WTC11 (cell line): Measurements from ENCODE around the gene FAM168B. TPM values are rescaled to one million over a fixed set of nuclear protein-coding genes. Genes with fewer than 3 reads are reported as not detected.
"Not testable (repeated sequence)": the region's sequence is repeated elsewhere in the genome, so short reads cannot be mapped to it uniquely, and the experiment has no call there.

Source experiments
- ATAC-seq: fragments of 200-7000 bp; cut with Tn5 transposase; 2 replicates; pipeline ENCODE4 v1.10.0; 2021; ENCODE audit warnings: mild to moderate bottlenecking, moderate library complexity
- CTCF ChIA-PET: fragments of 300-600 bp; sonication (Branson Sonifier 250); formaldehyde crosslinking; loops from one replicate; lab custom pipeline; 2021; ENCODE audit warnings: antibody characterized with exemption; lab: Charles Lee
- POLR2A ChIA-PET: fragments of 350-600 bp; sonication (Branson Sonifier 250); formaldehyde crosslinking; loops from one replicate; lab custom pipeline; 2021; ENCODE audit warnings: antibody characterized with exemption; lab: Charles Lee
- DNase-seq: peaks from one replicate; pipeline ENCODE4 v3.0.0; 2021; ENCODE audit warnings: low spot score
- H3K27ac Mint-ChIP-seq: 2 replicates; pipeline ENCODE4 v1.8.0; 2021; ENCODE audit warnings: mixed read lengths
- H3K27me3 Mint-ChIP-seq: 2 replicates; pipeline ENCODE4 v1.8.0; 2021; ENCODE audit warnings: low read depth, mild to moderate bottlenecking, moderate library complexity, mixed read lengths
- H3K36me3 Mint-ChIP-seq: 2 replicates; pipeline ENCODE4 v1.8.0; 2021; ENCODE audit warnings: mixed read lengths
- H3K4me1 Mint-ChIP-seq: 2 replicates; pipeline ENCODE4 v1.8.0; 2022; ENCODE audit warnings: mixed read lengths
- H3K4me3 Mint-ChIP-seq: 2 replicates; pipeline ENCODE4 v1.8.0; 2021; ENCODE audit warnings: mild to moderate bottlenecking, moderate library complexity, mixed read lengths
- H3K9me3 Mint-ChIP-seq: 2 replicates; pipeline ENCODE4 v1.8.0; 2021; ENCODE audit warnings: mixed read lengths
- ATF3 ChIP-seq: sonication (generic); formaldehyde crosslinking; conservative IDR thresholded peaks from 2 replicates; pipeline ENCODE4 v1.8.1; 2022; ENCODE audit warnings: mild to moderate bottlenecking, missing genetic modification reagents
- ATF6 ChIP-seq: sonication (generic); formaldehyde crosslinking; IDR thresholded peaks from 2 replicates; pipeline ENCODE4 v1.8.1; 2023; ENCODE audit warnings: mild to moderate bottlenecking, missing genetic modification reagents
- CREB1 ChIP-seq: sonication (generic); formaldehyde crosslinking; IDR thresholded peaks from 2 replicates; pipeline ENCODE4 v1.8.0; 2023; ENCODE audit warnings: mild to moderate bottlenecking, missing genetic modification reagents
- ETV6 ChIP-seq: sonication (generic); formaldehyde crosslinking; IDR thresholded peaks from 2 replicates; pipeline ENCODE4 v1.8.1; 2022; ENCODE audit warnings: mild to moderate bottlenecking, missing genetic modification reagents
- FOXJ3 ChIP-seq: sonication (generic); formaldehyde crosslinking; IDR thresholded peaks from 2 replicates; pipeline ENCODE4 v1.9.0; 2021; ENCODE audit warnings: missing genetic modification reagents, mild to moderate bottlenecking, borderline replicate concordance
- GABPB1 ChIP-seq: sonication (generic); formaldehyde crosslinking; IDR thresholded peaks from 2 replicates; pipeline ENCODE4 v1.8.1; 2023; ENCODE audit warnings: mild to moderate bottlenecking, missing genetic modification reagents
- HMGA2 ChIP-seq: fragments of 250-450 bp; sonication (Bioruptor Pico); IDR thresholded peaks from 2 replicates; pipeline ENCODE4 v1.4.0; 2021; ENCODE audit warnings: mild to moderate bottlenecking, moderate library complexity
- KAT7 ChIP-seq: sonication (generic); formaldehyde crosslinking; IDR thresholded peaks from 2 replicates; pipeline ENCODE4 v1.8.1; 2023; ENCODE audit warnings: missing genetic modification reagents, mild to moderate bottlenecking, borderline replicate concordance
- MAX ChIP-seq: sonication (generic); formaldehyde crosslinking; IDR thresholded peaks from 2 replicates; pipeline ENCODE4 v1.8.0; 2022; ENCODE audit warnings: mild to moderate bottlenecking, missing genetic modification reagents
- NFE2L1 ChIP-seq: sonication (generic); formaldehyde crosslinking; IDR thresholded peaks from 2 replicates; pipeline ENCODE4 v1.8.1; 2023; ENCODE audit warnings: missing genetic modification reagents
- NR1H2 ChIP-seq: sonication (generic); formaldehyde crosslinking; IDR thresholded peaks from 2 replicates; pipeline ENCODE4 v1.9.0; 2021; ENCODE audit warnings: mild to moderate bottlenecking, moderate library complexity, missing genetic modification reagents
- SMAD4 ChIP-seq: sonication (generic); formaldehyde crosslinking; IDR thresholded peaks from 2 replicates; pipeline ENCODE4 v1.8.0; 2022; ENCODE audit warnings: mild to moderate bottlenecking, missing genetic modification reagents
- SP1 ChIP-seq: sonication (generic); formaldehyde crosslinking; conservative IDR thresholded peaks from 2 replicates; pipeline ENCODE4 v1.8.1; 2022; ENCODE audit warnings: missing genetic modification reagents
- ZBTB43 ChIP-seq: sonication (generic); formaldehyde crosslinking; IDR thresholded peaks from 2 replicates; pipeline ENCODE4 v1.8.1; 2023; ENCODE audit warnings: mild to moderate bottlenecking, missing genetic modification reagents
- ZNF121 ChIP-seq: sonication (generic); formaldehyde crosslinking; IDR thresholded peaks from 2 replicates; pipeline ENCODE4 v1.8.0; 2023; ENCODE audit warnings: missing genetic modification reagents
- ZNF416 ChIP-seq: fragments of 250-450 bp; sonication (Bioruptor Pico); IDR thresholded peaks from 2 replicates; pipeline ENCODE4 v1.9.0; 2021; ENCODE audit warnings: mild to moderate bottlenecking, inconsistent platforms
- ZNF423 ChIP-seq: fragments of 250-450 bp; sonication (Bioruptor Pico); IDR thresholded peaks from 2 replicates; pipeline ENCODE4 v2.1.2; 2022; ENCODE audit warnings: mild to moderate bottlenecking, moderate library complexity
- ZNF532 ChIP-seq: fragments of 250-450 bp; sonication (Bioruptor Pico); IDR thresholded peaks from 2 replicates; pipeline ENCODE4 v1.9.0; 2021; ENCODE audit warnings: mild to moderate bottlenecking, borderline replicate concordance
- ZNF671 ChIP-seq: fragments of 250-450 bp; sonication (Bioruptor Pico); IDR thresholded peaks from 2 replicates; pipeline ENCODE4 v1.8.0; 2021; ENCODE audit warnings: mild to moderate bottlenecking
- ZSCAN18 ChIP-seq: fragments of 250-450 bp; sonication (Bioruptor Pico); IDR thresholded peaks from 2 replicates; pipeline ENCODE4 v2.1.2; 2022; ENCODE audit warnings: mild to moderate bottlenecking, moderate library complexity
- total RNA-seq: library from RNA; stranded (reverse); gene quantifications from 3 replicates; pipeline ENCODE4 v1.2.3, GENCODE V29; 2021

The FAM168B gene
- total RNA-seq, 1 experiment from 2014 or later = 63.9 TPM

- POLR2A ChIA-PET = no interaction called here
- DNase-seq = no peak
- H3K27me3 Mint-ChIP-seq = no peaks in the 10 kb centered on the region
- H3K27ac Mint-ChIP-seq = no peak overlapping the region
- no peak overlapping the region for H3K4me3 Mint-ChIP-seq
- peaks cover 18% of the 10 kb centered on the region for H3K4me1 Mint-ChIP-seq
- no peak for ATAC-seq
- no peaks in the 10 kb centered on the region for H3K9me3 Mint-ChIP-seq
- H3K36me3 Mint-ChIP-seq = peaks cover 74% of the 10 kb centered on the region
- TF ChIP-seq KAT7 (CRISPR knock-in tag) = no peak
- TF ChIP-seq ZNF671 (CRISPR knock-in tag) = no peak
- TF ChIP-seq ZNF416 (CRISPR knock-in tag) = no peak
- no peak for TF ChIP-seq FOXJ3 (CRISPR knock-in tag)
- no peak for TF ChIP-seq GABPB1 (CRISPR knock-in tag)
- no peak for TF ChIP-seq NR1H2
- TF ChIP-seq ETV6 = no peak
- TF ChIP-seq HMGA2 (CRISPR knock-in tag) = no peak
- no peak for TF ChIP-seq MAX (CRISPR knock-in tag)
- no peak for TF ChIP-seq ZBTB43 (CRISPR knock-in tag)
- TF ChIP-seq ATF3 (CRISPR knock-in tag) = no peak
- no peak for TF ChIP-seq SP1 (CRISPR knock-in tag)
- TF ChIP-seq ZSCAN18 (CRISPR knock-in tag) = no peak
- no peak for TF ChIP-seq ZNF121 (CRISPR knock-in tag)
- TF ChIP-seq, all 79 proteins: peak for 0
- CTCF ChIA-PET = interaction anchor here (0.7 kb wide), 1 partner anchor 55 kb away, joined by 3 read pairs; no protein-coding TSS in a partner anchor
Observed at GRCh38 chr2:131076707-131077106, 16.6 kb downstream of the FAM168B start.

GRCh38 chr2:131075578-131075977 is 17.7 kb downstream of the FAM168B start:
- peaks cover 75% of the 10 kb centered on the region for H3K36me3 Mint-ChIP-seq
- peak overlapping the region; percentile 91; the same call in 1 of the 2 replicates for H3K27ac Mint-ChIP-seq

GRCh38 chr2:131068172-131068571 is 25.1 kb downstream of the FAM168B start:
- ATAC-seq, DNase-seq, CTCF ChIA-PET, H3K27me3 Mint-ChIP-seq, H3K4me3 Mint-ChIP-seq, H3K27ac Mint-ChIP-seq, POLR2A ChIA-PET: not testable (repeated sequence)
- peaks cover 13% of the 10 kb centered on the region for H3K4me1 Mint-ChIP-seq
- TF ChIP-seq ZNF121 (CRISPR knock-in tag) = peak; percentile 58; the same call in 1 of the 2 replicates
- TF ChIP-seq, all 79 proteins: peak for 1; not testable (repeated sequence) for 78
- H3K36me3 Mint-ChIP-seq = peaks cover 60% of the 10 kb centered on the region
- H3K9me3 Mint-ChIP-seq = not testable (repeated sequence)

More at GRCh38 chr2:131075578-131075977, 17.7 kb downstream of the FAM168B start:
- CTCF ChIA-PET, ATAC-seq, H3K27me3 Mint-ChIP-seq, H3K4me3 Mint-ChIP-seq, DNase-seq, POLR2A ChIA-PET, H3K9me3 Mint-ChIP-seq: not testable (repeated sequence)
- peaks cover 14% of the 10 kb centered on the region for H3K4me1 Mint-ChIP-seq

- Mint-ChIP-seq H3K9me3 (no peaks in the 10 kb centered on the region), H3K4me1 (peaks cover 15% of the 10 kb centered on the region), H3K27ac (peak overlapping the region; percentile 57; the same call in 1 of the 2 replicates), H3K4me3 (no peak overlapping the region), H3K36me3 (peaks cover 62% of the 10 kb centered on the region), H3K27me3 (no peaks in the 10 kb centered on the region)
- CTCF ChIA-PET = no interaction called here
- POLR2A ChIA-PET = no interaction called here
- DNase-seq = no peak
- no peak for ATAC-seq
- TF ChIP-seq ZNF416 (CRISPR knock-in tag) (no peak), NFE2L1 (CRISPR knock-in tag) (no peak), CREB1 (CRISPR knock-in tag) (no peak), ZNF532 (CRISPR knock-in tag) (no peak), ZNF423 (CRISPR knock-in tag) (no peak), ZNF121 (CRISPR knock-in tag) (no peak), ATF6 (CRISPR knock-in tag) (no peak), SMAD4 (CRISPR knock-in tag) (no peak)
Observed at GRCh38 chr2:131067465-131068125, 25.7 kb downstream of the FAM168B start.
